NCI-H146 treated with DMSO at 0.1 percent for 48 hours (cell line): ENCODE data around the gene SEPTIN5.
A peak's percentile ranks its signal among the peaks of the same experiment; 100 is the strongest.
"Not testable (repeated sequence)": the region's sequence is repeated elsewhere in the genome, so short reads cannot be mapped to it uniquely, and the experiment has no call there.

Experiments used
- DNase-seq: peaks from one replicate; lab custom pipeline; 2025; ENCODE audit not compliant: unreplicated experiment; lab: John Stamatoyannopoulos, UW

Gene SEPTIN5

GRCh38 chr22:19720150-19720827 is 6.0 kb downstream of the SEPTIN5 start:
- no peak for DNase-seq

GRCh38 chr22:19720999-19721329 is 6.7 kb downstream of the SEPTIN5 start:
- no peak for DNase-seq

GRCh38 chr22:19721330-19722177 is 7.3 kb downstream of the SEPTIN5 start:
- DNase-seq: no peak

GRCh38 chr22:19722178-19722981 is 8.1 kb downstream of the SEPTIN5 start:
- DNase-seq: no peak

GRCh38 chr22:19722982-19723231 is 8.6 kb downstream of the SEPTIN5 start:
- no peak for DNase-seq

GRCh38 chr22:19723232-19723982 is 9.1 kb downstream of the SEPTIN5 start, which contains the start of gene GP1BB:
Gene GP1BB (plus strand): TSS chr22:19723539. CDS start chr22:19723570, 31 bp downstream.
- DNase-seq: no peak

- DNase-seq: no peak
Observed at GRCh38 chr22:19723983-19724827, 9.9 kb downstream of the SEPTIN5 start.

- no peak for DNase-seq
Observed at GRCh38 chr22:19724927-19725661, 10.8 kb downstream of the SEPTIN5 start.

GRCh38 chr22:19726064-19726788 is 11.9 kb downstream of the SEPTIN5 start:
- not testable (repeated sequence) for DNase-seq

GRCh38 chr22:19727310-19728150 is 13.2 kb downstream of the SEPTIN5 start:
- DNase-seq: no peak

- no peak for DNase-seq
Observed at GRCh38 chr22:19728271-19728670, 14.0 kb downstream of the SEPTIN5 start.

GRCh38 chr22:19728836-19729235 is 14.5 kb downstream of the SEPTIN5 start:
- no peak for DNase-seq

GRCh38 chr22:19729507-19729906 is 15.2 kb downstream of the SEPTIN5 start:
- no peak for DNase-seq

- no peak for DNase-seq
Observed at GRCh38 chr22:19730198-19730597, 15.9 kb downstream of the SEPTIN5 start.

GRCh38 chr22:19730655-19731360 is 16.5 kb downstream of the SEPTIN5 start:
- DNase-seq: peak; percentile 67

- DNase-seq: no peak
Observed at GRCh38 chr22:19731361-19732135, 17.2 kb downstream of the SEPTIN5 start.
